ENCODE results near the gene PTPRN. TPM values are rescaled to one million over a fixed set of nuclear protein-coding genes. Genes with fewer than 3 reads are reported as not detected.

The PTPRN gene
- total RNA-seq, 4 donors from 2014 or later, result not detected

DNA sequence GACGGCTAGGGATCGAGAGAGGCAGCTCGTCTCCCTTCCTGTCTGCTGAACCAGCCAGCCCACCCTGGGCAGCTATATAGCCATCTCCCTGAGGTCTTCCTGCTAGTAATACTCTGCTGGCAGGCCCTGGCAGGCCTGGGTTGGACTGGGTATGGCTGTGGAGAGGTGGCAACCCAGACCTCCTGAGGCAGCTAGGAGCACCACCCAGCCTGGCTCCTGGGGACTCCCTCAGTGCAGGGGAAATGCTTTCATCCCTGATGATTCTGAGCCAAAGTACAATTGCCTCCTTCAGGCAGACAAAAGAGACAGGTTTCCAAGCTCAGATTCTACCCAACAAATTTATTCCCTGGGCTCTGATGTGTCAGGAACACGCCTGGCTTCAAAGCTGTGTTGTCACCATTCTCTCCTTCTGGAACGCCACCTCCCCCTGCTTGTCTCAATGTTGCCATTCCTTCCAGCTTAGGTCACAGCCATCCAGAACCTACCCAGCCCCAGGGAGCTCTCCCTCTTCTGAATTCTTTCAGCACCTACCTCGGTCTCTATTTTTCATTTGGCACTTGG is 34.8 kb downstream of the PTPRN start:
- peak; percentile 42 to 68 for DNase-seq
- peak; percentile 54 to 57 for ATAC-seq
- in situ Hi-C loops (cut with MboI; ENCODE audit: low sequenced_read_pairs in 4 of 4) (loop anchor here in 1 of 4 donors (10.0 kb wide), 1 partner anchor 120 kb away; no protein-coding TSS in a partner anchor), intact Hi-C loops (cut with DNase I; ENCODE audit: low total_unique reads) (loop anchor here (1.0 to 10.0 kb wide), 2 partner anchors 21 to 990 kb away; partner anchors contain the start of genes TUBA4A and TUBA4B)
- H3K4me3 ChIP-seq, result no peak overlapping the region
- H3K9me3 ChIP-seq, result no peaks in the 10 kb centered on the region
- no peaks in the 10 kb centered on the region for H3K36me3 ChIP-seq
- H3K27ac ChIP-seq, result peak overlapping the region; percentile 71 to 93 (median 82)
- H3K27me3 ChIP-seq, result no peaks in the 10 kb centered on the region
- TF ChIP-seq POLR2A (IDR thresholded peaks at IDR 0.05), result no peak
- TF ChIP-seq, protein P1, sequence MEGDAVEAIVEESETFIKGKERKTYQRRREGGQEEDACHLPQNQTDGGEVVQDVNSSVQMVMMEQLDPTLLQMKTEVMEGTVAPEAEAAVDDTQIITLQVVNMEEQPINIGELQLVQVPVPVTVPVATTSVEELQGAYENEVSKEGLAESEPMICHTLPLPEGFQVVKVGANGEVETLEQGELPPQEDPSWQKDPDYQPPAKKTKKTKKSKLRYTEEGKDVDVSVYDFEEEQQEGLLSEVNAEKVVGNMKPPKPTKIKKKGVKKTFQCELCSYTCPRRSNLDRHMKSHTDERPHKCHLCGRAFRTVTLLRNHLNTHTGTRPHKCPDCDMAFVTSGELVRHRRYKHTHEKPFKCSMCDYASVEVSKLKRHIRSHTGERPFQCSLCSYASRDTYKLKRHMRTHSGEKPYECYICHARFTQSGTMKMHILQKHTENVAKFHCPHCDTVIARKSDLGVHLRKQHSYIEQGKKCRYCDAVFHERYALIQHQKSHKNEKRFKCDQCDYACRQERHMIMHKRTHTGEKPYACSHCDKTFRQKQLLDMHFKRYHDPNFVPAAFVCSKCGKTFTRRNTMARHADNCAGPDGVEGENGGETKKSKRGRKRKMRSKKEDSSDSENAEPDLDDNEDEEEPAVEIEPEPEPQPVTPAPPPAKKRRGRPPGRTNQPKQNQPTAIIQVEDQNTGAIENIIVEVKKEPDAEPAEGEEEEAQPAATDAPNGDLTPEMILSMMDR (IDR thresholded peaks at IDR 0.05 in 4 of 5, conservative IDR thresholded peaks at IDR 0.05 in 1 of 5), result no peak
- peaks cover 25 to 27% of the 10 kb centered on the region in 2 donors for H3K4me1 ChIP-seq

DNA sequence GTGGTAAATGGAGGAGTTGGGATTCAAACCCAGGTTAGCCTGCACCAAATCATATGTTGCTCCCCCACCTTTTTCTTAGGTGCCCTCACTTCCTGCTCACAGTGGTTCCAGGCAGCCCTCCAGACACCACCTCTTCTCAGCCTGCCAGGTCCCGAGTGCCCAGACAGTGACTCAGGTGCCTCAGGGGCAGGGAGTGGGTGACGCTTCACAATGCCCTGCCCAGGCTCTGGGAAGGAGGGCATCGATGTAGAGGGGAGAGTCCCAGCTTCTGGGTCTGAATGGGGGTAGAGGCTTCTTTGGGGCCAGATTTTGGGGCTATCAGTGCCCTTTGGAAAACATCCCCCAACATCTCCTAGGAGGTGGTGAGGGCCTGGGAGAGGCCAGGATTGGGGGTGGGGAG is 35.3 kb downstream of the PTPRN start:
- no peaks in the 10 kb centered on the region for H3K36me3 ChIP-seq
- H3K4me3 ChIP-seq, result no peak overlapping the region
- intact Hi-C loops (cut with DNase I; ENCODE audit: low total_unique reads), result loop anchor here (1.0 to 10.0 kb wide), 2 partner anchors 21 to 989 kb away; partner anchors contain the start of genes TUBA4A and TUBA4B
- DNase-seq (peak in 1 of 2 donors; percentile 52), ATAC-seq (no peak)
- in situ Hi-C loops (cut with MboI; ENCODE audit: low sequenced_read_pairs in 4 of 4), result loop anchor here in 1 of 4 donors (10.0 kb wide), 1 partner anchor 119 kb away; no protein-coding TSS in a partner anchor
- H3K27me3 ChIP-seq, result no peaks in the 10 kb centered on the region
- H3K27ac ChIP-seq, result peak overlapping the region; percentile 71 to 93 (median 82)
- no peaks in the 10 kb centered on the region for H3K9me3 ChIP-seq
- H3K4me1 ChIP-seq, result peaks cover 25 to 27% of the 10 kb centered on the region in 2 donors
- TF ChIP-seq POLR2A (IDR thresholded peaks at IDR 0.05), result peak in 1 of 2 donors; percentile 54
- TF ChIP-seq, protein P1 (IDR thresholded peaks at IDR 0.05 in 4 of 5, conservative IDR thresholded peaks at IDR 0.05 in 1 of 5), result no peak

DNA sequence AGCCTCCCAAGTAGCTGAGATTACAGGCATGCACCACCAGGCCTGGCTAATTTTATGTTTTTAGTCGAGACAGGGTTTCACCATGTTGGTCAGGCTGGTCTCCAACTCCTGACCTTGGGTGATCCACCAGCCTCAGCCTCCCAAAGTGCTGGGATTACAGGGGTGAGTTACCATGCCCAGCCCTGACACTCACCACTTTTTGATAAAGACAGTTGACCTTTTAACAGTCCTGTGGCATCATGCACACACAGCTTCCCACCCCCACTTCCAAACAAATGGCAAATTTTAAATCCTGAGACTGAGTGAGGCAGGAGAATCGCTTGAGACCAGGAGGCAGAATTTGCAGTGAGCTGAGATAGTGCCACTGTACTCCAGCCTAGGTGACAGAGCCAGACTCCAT is 36.2 kb downstream of the PTPRN start:
- DNase-seq (no peak), ATAC-seq (no peak)
- peaks cover 17 to 18% of the 10 kb centered on the region in 2 donors for H3K4me1 ChIP-seq
- TF ChIP-seq, protein P1 (IDR thresholded peaks at IDR 0.05 in 4 of 5, conservative IDR thresholded peaks at IDR 0.05 in 1 of 5), result no peak
- no peak for TF ChIP-seq POLR2A (IDR thresholded peaks at IDR 0.05)
- no peaks in the 10 kb centered on the region for H3K9me3 ChIP-seq
- in situ Hi-C loops (cut with MboI; ENCODE audit: low sequenced_read_pairs in 4 of 4), result loop anchor here in 1 of 4 donors (10.0 kb wide), 1 partner anchor 118 kb away; no protein-coding TSS in a partner anchor
- no peak overlapping the region for H3K4me3 ChIP-seq
- H3K36me3 ChIP-seq, result no peaks in the 10 kb centered on the region
- intact Hi-C loops (cut with DNase I; ENCODE audit: low total_unique reads), result loop anchor here (10.0 kb wide), 1 partner anchor 988 kb away; no protein-coding TSS in a partner anchor
- H3K27me3 ChIP-seq, result no peaks in the 10 kb centered on the region
- H3K27ac ChIP-seq, result peak overlapping the region in 1 of 4 donors; percentile 93

DNA sequence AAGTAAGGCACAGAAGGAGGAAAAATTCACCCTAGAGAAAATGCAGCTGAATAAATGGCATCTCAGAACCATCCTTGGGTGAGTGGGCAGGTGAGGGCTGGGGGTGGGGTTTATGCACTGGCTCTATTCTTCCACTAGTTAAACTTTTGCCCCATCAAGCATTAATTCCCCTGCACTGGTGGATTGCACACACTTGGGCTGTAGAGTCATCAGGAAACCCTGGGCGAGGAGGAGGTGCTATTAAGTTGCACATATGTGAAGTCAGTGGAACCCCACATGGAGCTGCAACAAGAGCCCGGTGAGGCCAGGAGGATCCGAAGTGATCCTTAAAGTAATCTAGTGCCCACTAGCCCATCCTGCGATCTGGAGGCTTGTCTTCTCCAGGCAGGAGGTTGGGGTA is 36.8 kb downstream of the PTPRN start:
- Histone ChIP-seq H3K27ac (no peak overlapping the region), H3K9me3 (no peaks in the 10 kb centered on the region), H3K4me1 (peaks cover 14 to 15% of the 10 kb centered on the region in 2 donors), H3K27me3 (no peaks in the 10 kb centered on the region), H3K4me3 (no peak overlapping the region), H3K36me3 (no peaks in the 10 kb centered on the region)
- in situ Hi-C loops (cut with MboI; ENCODE audit: low sequenced_read_pairs in 4 of 4), result loop anchor here in 1 of 4 donors (10.0 kb wide), 1 partner anchor 118 kb away; no protein-coding TSS in a partner anchor
- ATAC-seq (no peak), DNase-seq (no peak)
- intact Hi-C loops (cut with DNase I; ENCODE audit: low total_unique reads), result loop anchor here (10.0 kb wide), 1 partner anchor 988 kb away; no protein-coding TSS in a partner anchor
- TF ChIP-seq, protein P1 (IDR thresholded peaks at IDR 0.05 in 4 of 5, conservative IDR thresholded peaks at IDR 0.05 in 1 of 5), result no peak
- no peak for TF ChIP-seq POLR2A (IDR thresholded peaks at IDR 0.05)

Data from gastrocnemius medialis (tissue), 4 donors.